ENCODE measurements around the gene ADGRD1. TPM values are rescaled to one million over a fixed set of nuclear protein-coding genes. Genes with fewer than 3 reads are reported as not detected.

ADGRD1 gene
- total and polyA plus RNA-seq, 2 of the 8 experiments (the other 6 are each of a cell fraction or from before 2014, with no cell fraction given): 0.36 to 0.48 TPM

DNA sequence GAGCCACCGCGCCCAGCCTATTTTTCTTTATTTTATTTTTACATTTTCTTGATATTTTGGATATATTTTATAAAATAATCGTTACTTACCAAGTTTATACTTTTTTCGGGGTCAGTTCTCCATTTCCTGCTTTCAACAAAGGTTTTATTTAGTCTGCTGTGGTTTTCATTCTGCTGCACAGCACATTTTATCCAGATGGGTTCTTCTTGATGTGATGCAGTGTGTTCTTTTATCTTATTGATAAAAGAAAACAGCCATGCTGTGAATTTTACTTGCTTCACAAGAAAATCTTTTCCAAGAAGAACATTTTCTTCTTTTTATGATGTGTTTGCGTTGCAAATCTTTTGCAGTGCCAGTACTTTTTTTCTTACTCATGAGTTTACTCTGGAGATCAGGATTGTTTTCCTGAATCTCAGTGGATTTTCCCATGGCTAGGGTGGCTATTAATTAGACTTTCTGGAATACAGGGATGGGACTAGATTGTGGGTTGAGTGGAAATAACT, 192.5 kb downstream of the ADGRD1 start:
- CTCF ChIA-PET (ENCODE audit: partially characterized antibody): interaction anchor here (1.1 to 1.9 kb wide), 2 partner anchors 14 to 42 kb away, joined by 3 to 6 read pairs; no protein-coding TSS in a partner anchor

More for the DNA sequence above, 192.5 kb downstream of the ADGRD1 start:
- no peaks in the 10 kb centered on the region for H3K79me2 ChIP-seq (ENCODE audit: control insufficient read depth in 1 of 2, insufficient read depth in 2 of 2, low read length in 2 of 2)
- H4K20me1 ChIP-seq (replicated peaks in 1 of 2; ENCODE audit: control insufficient read depth in 1 of 2, insufficient read depth in 2 of 2, low read length in 2 of 2): no peaks in the 10 kb centered on the region
- no peak overlapping the region for H4K8ac ChIP-seq (ENCODE audit: extremely low read depth, insufficient read depth, low read length)
- H3K36me3 ChIP-seq (ENCODE audit: control insufficient read depth in 2 of 4, insufficient read depth in 4 of 4, low read length in 3 of 4): no peaks in the 10 kb centered on the region
- H3K27me3 ChIP-seq (replicated peaks in 1 of 4; ENCODE audit: control insufficient read depth in 3 of 4, extremely low read depth in 1 of 4, insufficient read depth in 3 of 4, low read length in 3 of 4): no peaks in the 10 kb centered on the region
- no peak overlapping the region for H3K9ac ChIP-seq (replicated peaks in 1 of 4; ENCODE audit: extremely low read depth in 1 of 4, low read depth in 3 of 4, low read length in 3 of 4)
- 97% methylated on average over 5 of the region's 5 CpGs; no CpG with 5 or more reads in 1 of the 2 experiments for WGBS, 2 experiments (ENCODE audit: extremely low coverage in 1 of 2, insufficient coverage in 1 of 2, insufficient read length in 1 of 2, insufficient replicate concordance in 2 of 2, low coverage in 1 of 2, low lambda C conversion rate in 2 of 2, missing lambda C conversion rate in 1 of 2)
- H2BK12ac ChIP-seq (ENCODE audit: low read depth, low read length): no peak overlapping the region
- no peak overlapping the region for H3K4me3 ChIP-seq (ENCODE audit: extremely low read depth in 1 of 4, insufficient read depth in 2 of 4, low read depth in 3 of 4, low read length in 4 of 4)
- DNase-seq (ENCODE audit: low read depth in 1 of 2, low spot score in 2 of 2): no peak
- H2BK20ac ChIP-seq (ENCODE audit: low read length): no peak overlapping the region
- H3K79me1 ChIP-seq (ENCODE audit: low read depth, low read length): no peaks in the 10 kb centered on the region
- no peak overlapping the region for H2BK120ac ChIP-seq (replicated peaks; ENCODE audit: low read depth, low read length)
- H2BK5ac ChIP-seq (ENCODE audit: low read depth, low read length): no peak overlapping the region
- no peaks in the 10 kb centered on the region for H3K23me2 ChIP-seq (ENCODE audit: low read depth, low read length)
- H2AK5ac ChIP-seq (ENCODE audit: low read depth, low read length): no peak overlapping the region
- H2BK15ac ChIP-seq (ENCODE audit: low read length): no peak overlapping the region
- H3K4ac ChIP-seq (replicated peaks; ENCODE audit: insufficient read length, low read depth, low read length): no peak overlapping the region
- H4K5ac ChIP-seq (ENCODE audit: insufficient read length, low read depth, low read length): no peak overlapping the region
- H3K4me2 ChIP-seq (ENCODE audit: insufficient read depth in 1 of 2, low read depth in 2 of 2, low read length in 2 of 2): no peak overlapping the region
- H3K27ac ChIP-seq (ENCODE audit: low read depth, low read length): no peak overlapping the region
- FAIRE-seq: no peak
- no peak overlapping the region for H3K14ac ChIP-seq (ENCODE audit: insufficient read length)
- POLR2A ChIA-PET (ENCODE audit: partially characterized antibody): no interaction called here
- no peaks in the 10 kb centered on the region for H3K9me3 ChIP-seq (ENCODE audit: insufficient read depth in 2 of 2, low read depth in 1 of 2, low read length in 1 of 2)
- no peak overlapping the region for H3K23ac ChIP-seq (ENCODE audit: insufficient read length)
- no peak overlapping the region for H4K91ac ChIP-seq (replicated peaks; ENCODE audit: insufficient read length, low read length)
- no peak overlapping the region for H2AFZ ChIP-seq (ENCODE audit: low read length)
- no peaks in the 10 kb centered on the region for H3K4me1 ChIP-seq (replicated peaks in 1 of 4; ENCODE audit: control insufficient read depth in 3 of 4, insufficient read depth in 4 of 4, low read length in 3 of 4)
- H3K56ac ChIP-seq (replicated peaks; ENCODE audit: insufficient read length, low read depth, low read length): no peak overlapping the region
- no peak overlapping the region for H3K18ac ChIP-seq (ENCODE audit: extremely low read depth, low read length)

All from H1 (cell line).